ENCODE data around the gene LRRC75A.

- TF ChIP-seq NFIC (IDR thresholded peaks at IDR 0.05) (no peak), FOXM1 (IDR thresholded peaks at IDR 0.05; ENCODE audit: borderline replicate concordance, low read depth) (no peak), CREB1 (IDR thresholded peaks at IDR 0.05; ENCODE audit: low read depth) (no peak), RAD21 (IDR thresholded peaks at IDR 0.05; ENCODE audit: low read depth) (peak; percentile 98), EP300 (IDR thresholded peaks at IDR 0.05; ENCODE audit: borderline replicate concordance) (no peak), CEBPB (IDR thresholded peaks at IDR 0.05) (no peak), YY1 (IDR thresholded peaks at IDR 0.05; ENCODE audit: low read depth) (no peak), TAF1 (IDR thresholded peaks at IDR 0.05; ENCODE audit: low read depth) (no peak)
- TF ChIP-seq, protein P1, sequence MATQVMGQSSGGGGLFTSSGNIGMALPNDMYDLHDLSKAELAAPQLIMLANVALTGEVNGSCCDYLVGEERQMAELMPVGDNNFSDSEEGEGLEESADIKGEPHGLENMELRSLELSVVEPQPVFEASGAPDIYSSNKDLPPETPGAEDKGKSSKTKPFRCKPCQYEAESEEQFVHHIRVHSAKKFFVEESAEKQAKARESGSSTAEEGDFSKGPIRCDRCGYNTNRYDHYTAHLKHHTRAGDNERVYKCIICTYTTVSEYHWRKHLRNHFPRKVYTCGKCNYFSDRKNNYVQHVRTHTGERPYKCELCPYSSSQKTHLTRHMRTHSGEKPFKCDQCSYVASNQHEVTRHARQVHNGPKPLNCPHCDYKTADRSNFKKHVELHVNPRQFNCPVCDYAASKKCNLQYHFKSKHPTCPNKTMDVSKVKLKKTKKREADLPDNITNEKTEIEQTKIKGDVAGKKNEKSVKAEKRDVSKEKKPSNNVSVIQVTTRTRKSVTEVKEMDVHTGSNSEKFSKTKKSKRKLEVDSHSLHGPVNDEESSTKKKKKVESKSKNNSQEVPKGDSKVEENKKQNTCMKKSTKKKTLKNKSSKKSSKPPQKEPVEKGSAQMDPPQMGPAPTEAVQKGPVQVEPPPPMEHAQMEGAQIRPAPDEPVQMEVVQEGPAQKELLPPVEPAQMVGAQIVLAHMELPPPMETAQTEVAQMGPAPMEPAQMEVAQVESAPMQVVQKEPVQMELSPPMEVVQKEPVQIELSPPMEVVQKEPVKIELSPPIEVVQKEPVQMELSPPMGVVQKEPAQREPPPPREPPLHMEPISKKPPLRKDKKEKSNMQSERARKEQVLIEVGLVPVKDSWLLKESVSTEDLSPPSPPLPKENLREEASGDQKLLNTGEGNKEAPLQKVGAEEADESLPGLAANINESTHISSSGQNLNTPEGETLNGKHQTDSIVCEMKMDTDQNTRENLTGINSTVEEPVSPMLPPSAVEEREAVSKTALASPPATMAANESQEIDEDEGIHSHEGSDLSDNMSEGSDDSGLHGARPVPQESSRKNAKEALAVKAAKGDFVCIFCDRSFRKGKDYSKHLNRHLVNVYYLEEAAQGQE (IDR thresholded peaks at IDR 0.05; ENCODE audit: low read depth): no peak
- TF ChIP-seq, protein P2, sequence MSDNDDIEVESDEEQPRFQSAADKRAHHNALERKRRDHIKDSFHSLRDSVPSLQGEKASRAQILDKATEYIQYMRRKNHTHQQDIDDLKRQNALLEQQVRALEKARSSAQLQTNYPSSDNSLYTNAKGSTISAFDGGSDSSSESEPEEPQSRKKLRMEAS (IDR thresholded peaks at IDR 0.05): no peak
Observed at GRCh38 chr17:16521070-16521727, 29.2 kb upstream of the LRRC75A start.

All from Ishikawa (cell line).